22Rv1 (cell line): Measurements from ENCODE around the gene MKRN2.

Source experiments
- H3K27ac ChIP-seq: fragments of 450-650 bp; 2 replicates; pipeline ENCODE4 v1.5.1; 2017
- ZFX ChIP-seq: fragments of 450-650 bp; IDR thresholded peaks from 2 replicates; pipeline ENCODE4 v1.6.1; 2017; ENCODE audit warnings: antibody characterized with exemption, borderline replicate concordance
- TF ChIP-seq, protein P1 (sequence below): fragments of 450-650 bp; IDR thresholded peaks from 2 replicates; pipeline ENCODE4 v1.5.1; 2017; ENCODE audit warnings: mild to moderate bottlenecking

MKRN2 gene, protein sequence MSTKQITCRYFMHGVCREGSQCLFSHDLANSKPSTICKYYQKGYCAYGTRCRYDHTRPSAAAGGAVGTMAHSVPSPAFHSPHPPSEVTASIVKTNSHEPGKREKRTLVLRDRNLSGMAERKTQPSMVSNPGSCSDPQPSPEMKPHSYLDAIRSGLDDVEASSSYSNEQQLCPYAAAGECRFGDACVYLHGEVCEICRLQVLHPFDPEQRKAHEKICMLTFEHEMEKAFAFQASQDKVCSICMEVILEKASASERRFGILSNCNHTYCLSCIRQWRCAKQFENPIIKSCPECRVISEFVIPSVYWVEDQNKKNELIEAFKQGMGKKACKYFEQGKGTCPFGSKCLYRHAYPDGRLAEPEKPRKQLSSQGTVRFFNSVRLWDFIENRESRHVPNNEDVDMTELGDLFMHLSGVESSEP

DNA sequence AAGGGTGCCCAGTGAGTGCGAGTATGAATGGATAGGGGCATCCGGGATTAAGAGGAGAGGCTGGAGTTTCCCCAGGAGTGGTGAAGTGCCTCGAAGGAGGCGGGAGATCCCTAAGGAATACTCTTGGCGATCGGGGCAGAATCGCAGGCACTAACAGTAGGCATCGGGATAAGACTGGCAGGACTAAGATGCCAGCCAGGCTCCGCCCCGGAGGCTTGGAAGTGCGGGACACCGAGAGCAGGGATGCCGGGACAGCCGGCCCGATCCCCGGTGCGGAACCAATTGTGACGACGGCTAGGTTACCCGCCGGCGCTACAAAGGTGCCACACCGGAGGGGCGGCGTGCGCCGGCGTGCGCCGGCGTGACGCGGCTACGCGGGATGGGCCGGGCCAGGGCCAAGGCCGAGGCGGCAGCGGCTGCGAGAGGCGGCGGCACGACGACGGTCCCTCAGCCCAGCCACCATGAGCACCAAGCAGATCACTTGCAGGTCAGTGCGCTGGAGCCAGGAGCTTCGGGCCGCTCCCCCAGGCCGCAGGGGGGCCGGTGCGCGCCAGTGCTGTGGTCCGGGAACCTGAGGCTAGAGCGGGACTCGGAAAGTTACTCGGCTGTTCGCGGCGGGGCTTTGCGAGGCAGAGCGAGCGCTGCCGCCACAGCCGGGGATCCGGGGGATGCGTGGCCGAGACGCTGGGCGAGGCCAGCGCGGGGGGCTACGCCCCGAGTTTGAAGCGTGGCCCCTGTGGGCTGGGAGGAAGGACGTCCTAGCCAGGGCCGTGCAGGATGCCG is at the start of gene MKRN2:
TSS of gene MKRN2 (plus strand) at position 398 of the 783 bp plus-strand sequence. CDS start at position 462, 64 bp downstream.
- TF ChIP-seq ZFX, result no peak
- TF ChIP-seq, protein P1, sequence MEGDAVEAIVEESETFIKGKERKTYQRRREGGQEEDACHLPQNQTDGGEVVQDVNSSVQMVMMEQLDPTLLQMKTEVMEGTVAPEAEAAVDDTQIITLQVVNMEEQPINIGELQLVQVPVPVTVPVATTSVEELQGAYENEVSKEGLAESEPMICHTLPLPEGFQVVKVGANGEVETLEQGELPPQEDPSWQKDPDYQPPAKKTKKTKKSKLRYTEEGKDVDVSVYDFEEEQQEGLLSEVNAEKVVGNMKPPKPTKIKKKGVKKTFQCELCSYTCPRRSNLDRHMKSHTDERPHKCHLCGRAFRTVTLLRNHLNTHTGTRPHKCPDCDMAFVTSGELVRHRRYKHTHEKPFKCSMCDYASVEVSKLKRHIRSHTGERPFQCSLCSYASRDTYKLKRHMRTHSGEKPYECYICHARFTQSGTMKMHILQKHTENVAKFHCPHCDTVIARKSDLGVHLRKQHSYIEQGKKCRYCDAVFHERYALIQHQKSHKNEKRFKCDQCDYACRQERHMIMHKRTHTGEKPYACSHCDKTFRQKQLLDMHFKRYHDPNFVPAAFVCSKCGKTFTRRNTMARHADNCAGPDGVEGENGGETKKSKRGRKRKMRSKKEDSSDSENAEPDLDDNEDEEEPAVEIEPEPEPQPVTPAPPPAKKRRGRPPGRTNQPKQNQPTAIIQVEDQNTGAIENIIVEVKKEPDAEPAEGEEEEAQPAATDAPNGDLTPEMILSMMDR, result no peak
- peak within 1 kb of the TSS; percentile 93 for H3K27ac ChIP-seq

DNA sequence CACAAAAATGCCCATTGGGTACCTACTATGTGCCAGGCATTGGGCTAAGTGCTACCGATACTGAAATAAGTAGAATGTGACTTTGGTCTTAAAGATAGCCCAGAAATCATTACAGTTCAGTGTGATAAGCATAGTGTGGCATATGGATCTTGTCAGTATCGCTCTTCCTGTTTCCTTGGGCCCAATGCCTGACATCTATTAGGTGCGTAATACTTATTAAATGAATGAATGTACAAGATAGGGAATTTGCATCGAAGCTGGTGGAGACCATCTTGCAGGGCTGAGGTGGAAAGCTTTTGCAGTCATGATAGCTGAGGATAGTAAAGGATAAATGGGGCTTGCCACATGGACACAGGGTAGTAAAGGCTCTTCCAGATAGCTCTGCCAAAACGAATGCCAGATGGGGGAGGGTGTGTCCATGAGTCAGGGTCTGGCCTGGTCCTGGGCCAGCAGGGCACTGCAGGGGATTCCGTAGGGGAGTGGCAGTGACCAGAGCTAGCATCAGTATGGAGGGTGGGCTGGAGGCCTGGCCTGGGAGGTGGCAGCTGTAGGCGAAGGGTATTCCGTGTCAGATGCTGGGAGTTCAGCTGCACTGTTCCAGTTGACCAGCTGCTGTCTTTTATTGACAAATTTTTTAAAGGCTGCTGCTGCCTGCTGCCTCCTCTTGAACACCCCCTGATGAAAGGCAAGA is 49.2 kb upstream of the MKRN2 start:
- TF ChIP-seq ZFX, result no peak
- TF ChIP-seq, protein P1, result no peak
- no peak overlapping the region for H3K27ac ChIP-seq

DNA sequence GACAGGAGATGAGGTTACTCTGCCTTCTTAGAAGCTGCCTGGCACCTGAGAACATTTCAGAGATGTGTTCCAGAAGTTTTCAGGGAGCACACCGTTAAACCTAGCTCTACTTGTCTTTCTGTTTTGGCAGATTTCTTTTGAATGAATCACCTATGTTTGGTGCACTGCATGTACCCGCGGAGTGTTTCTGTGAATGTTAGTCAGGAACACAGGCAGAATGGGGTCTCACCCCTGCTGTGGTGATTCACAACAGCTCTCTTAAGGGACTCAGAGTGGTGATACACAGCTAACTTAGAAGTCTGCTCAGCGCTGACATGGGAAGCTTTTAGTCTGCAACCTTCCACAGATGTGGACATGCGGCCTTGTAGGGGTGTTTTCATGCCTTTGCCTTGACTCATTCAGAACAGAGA is 48.6 kb upstream of the MKRN2 start:
- H3K27ac ChIP-seq, result no peak overlapping the region
- TF ChIP-seq, protein P1, result no peak
- TF ChIP-seq ZFX, result no peak

DNA sequence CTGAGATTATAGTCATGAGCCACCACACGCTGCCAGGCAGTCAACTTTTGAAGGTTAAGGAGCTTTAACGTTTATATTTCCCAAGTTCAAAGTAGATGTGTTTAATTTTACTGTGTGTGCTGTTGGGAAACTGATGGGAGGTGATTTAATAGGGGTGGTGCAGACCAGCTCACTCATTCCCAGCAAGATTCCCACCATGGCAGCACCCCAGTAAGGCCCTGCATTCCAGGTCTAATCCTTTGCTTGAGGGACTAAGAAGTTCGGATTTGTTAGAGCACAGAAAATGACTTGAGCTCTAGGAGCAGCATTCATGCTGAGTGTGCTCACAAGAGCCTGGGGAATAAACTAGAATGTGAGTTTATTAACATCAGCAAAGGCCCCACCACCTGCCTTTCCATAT is 47.4 kb upstream of the MKRN2 start:
- TF ChIP-seq, protein P1, result no peak
- TF ChIP-seq ZFX, result no peak
- no peak overlapping the region for H3K27ac ChIP-seq

DNA sequence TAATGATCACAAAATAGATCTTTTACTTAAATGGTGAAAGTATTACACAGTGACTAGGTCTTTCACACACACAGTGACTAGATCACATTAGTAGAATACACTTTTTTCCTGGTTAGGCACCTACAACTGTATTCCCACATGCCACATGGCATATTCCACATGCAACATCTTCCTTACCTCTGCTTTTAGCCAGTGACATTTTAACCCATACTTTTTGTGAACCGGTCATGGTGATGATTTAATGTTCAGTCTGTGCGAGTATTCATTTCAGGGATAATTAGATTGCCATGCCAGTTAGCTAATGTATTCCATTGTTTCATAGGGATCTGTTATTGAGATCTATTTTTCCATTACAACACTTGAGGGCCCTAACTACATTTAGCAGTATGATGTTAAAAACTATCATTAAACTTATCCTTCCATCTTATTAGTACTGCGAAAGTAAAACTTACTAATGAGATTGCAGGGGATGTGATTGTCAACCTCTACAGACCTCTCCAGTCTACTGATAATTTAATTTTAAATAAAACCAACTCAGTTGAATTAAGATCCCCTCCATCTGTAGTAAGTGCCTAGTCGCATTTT is 44.3 kb upstream of the MKRN2 start:
- H3K27ac ChIP-seq, result no peak overlapping the region
- TF ChIP-seq, protein P1, result no peak
- TF ChIP-seq ZFX, result no peak

DNA sequence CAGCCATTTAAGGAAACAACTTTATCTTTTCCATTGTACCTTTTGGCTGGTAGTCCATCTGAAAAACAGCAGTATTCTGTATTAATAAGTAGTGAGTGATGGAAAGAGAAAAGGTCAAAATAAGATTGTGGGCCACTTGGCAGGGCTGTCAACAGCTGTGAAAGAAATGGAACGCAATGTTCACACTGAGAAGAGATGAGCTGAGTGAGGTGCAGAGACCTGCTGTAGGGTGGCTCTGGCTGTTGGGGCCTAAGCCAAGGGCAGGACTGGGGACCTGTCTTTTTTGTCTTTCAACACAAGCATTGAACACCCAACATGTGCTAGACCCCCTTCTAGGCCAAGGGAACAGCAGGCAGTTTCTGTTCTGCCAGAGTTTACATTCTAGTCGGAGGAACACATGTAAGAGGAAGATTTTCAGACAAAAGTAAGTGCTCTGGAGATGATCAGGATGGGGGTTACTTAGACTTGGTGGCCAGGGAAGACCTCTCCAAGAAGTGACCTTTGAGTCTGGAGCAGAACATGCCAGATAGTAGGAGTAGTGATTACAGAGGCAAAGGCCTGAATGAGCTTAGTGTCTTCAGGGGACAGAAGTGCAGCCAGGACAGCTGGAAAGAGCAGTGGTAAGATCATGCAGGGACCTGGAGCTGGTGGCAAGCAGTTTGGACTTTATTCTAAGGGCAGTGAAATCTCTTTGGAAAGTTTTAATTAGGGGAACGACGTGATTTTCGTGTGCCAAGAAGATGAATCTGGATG is 43.0 kb upstream of the MKRN2 start:
- TF ChIP-seq, protein P1, result no peak
- TF ChIP-seq ZFX, result no peak
- no peak overlapping the region for H3K27ac ChIP-seq
